Thyroid gland (tissue), 4 donors: ENCODE results near the gene HOMER2. TPM values are rescaled to one million over a fixed set of nuclear protein-coding genes. Genes with fewer than 3 reads are reported as not detected.
"Not testable (repeated sequence)": the region's sequence is repeated elsewhere in the genome, so short reads cannot be mapped to it uniquely, and the experiment has no call there.

ENCODE experiments used
- DNase-seq, 2 donors: peaks; one replicate each; pipeline ENCODE4 v3.0.0-alpha.2; 2019
- H3K27ac ChIP-seq, 3 donors: fragments of 200-600 bp; sonication (generic); 1 replicate in 2 of 3; 2 replicates in 1 of 3; pipeline ENCODE4 v1.5.1; 2016 to 2019; ENCODE audit warnings: mild to moderate bottlenecking in 1 of 3, moderate library complexity in 1 of 3
- H3K27me3 ChIP-seq: fragments of 200-600 bp; sonication (generic); one replicate; pipeline ENCODE4 v1.5.1; 2019
- H3K36me3 ChIP-seq, 2 donors: fragments of 200-600 bp; sonication (generic); one replicate each; pipeline ENCODE4 v1.5.1; 2016 to 2019
- H3K4me1 ChIP-seq, 2 donors: fragments of 200-600 bp; sonication (generic); one replicate each; pipeline ENCODE4 v1.5.1; 2017 to 2019
- H3K4me3 ChIP-seq, 3 donors: fragments of 200-600 bp; sonication (generic); replicated peaks in 1 of 3; 1 replicate in 2 of 3; 2 replicates in 1 of 3; pipeline ENCODE4 v1.5.1; 2016; ENCODE audit warnings: mild to moderate bottlenecking in 1 of 3
- H3K9me3 ChIP-seq: fragments of 200-600 bp; sonication (generic); one replicate; pipeline ENCODE4 v1.5.1; 2017
- CTCF ChIP-seq, 6 experiments: fragments of 200-600 bp in 3 of 6; fragments of 450-650 bp in 3 of 6; sonication (generic) in 3 of 6; IDR thresholded peaks; one replicate each; pipeline ENCODE4 v1.5.1; 2016 to 2019; ENCODE audit warnings: antibody characterized with exemption in 6 of 6, mild to moderate bottlenecking in 2 of 6, inconsistent platforms in 1 of 6, moderate library complexity in 1 of 6
- POLR2A ChIP-seq, 2 donors: fragments of 450-650 bp; IDR thresholded peaks; one replicate each; pipeline ENCODE4 v1.6.1; 2017; ENCODE audit warnings: antibody characterized with exemption in 2 of 2, mild to moderate bottlenecking in 2 of 2, moderate library complexity in 1 of 2
- WGBS, 2 donors: methylation state at CpG; one replicate each; pipeline ENCODE4 v1.1.5; 2017; 5-methylcytosine and 5-hydroxymethylcytosine counted together
- intact Hi-C: fragments of 100-400 bp; cut with DNase I; formaldehyde crosslinking; loops from one replicate; pipeline ENCODE4 v1.15.1; 2023
- total RNA-seq, 4 donors: library from RNA; depleted of rRNA; stranded (reverse); fragments of >200 nt; gene quantifications; one replicate each; pipeline ENCODE4 v1.2.3, GENCODE V29; 2016

Gene HOMER2
- total RNA-seq, 4 donors from 2014 or later: 89.1 to 211 (median 122) TPM

- Histone ChIP-seq H3K36me3 (peaks cover 81 to 87% of the 10 kb centered on the region in 2 donors), H3K4me1 (no peaks in the 10 kb centered on the region), H3K9me3 (no peaks in the 10 kb centered on the region), H3K4me3 (no peak overlapping the region), H3K27ac (no peak overlapping the region), H3K27me3 (no peaks in the 10 kb centered on the region)
- intact Hi-C loops: no loop called here
- DNase-seq: no peak
- 91 to 94% methylated on average over 18 of the region's 18 CpGs for WGBS, 2 donors
- TF ChIP-seq POLR2A (IDR thresholded peaks at IDR 0.05): no peak
- TF ChIP-seq CTCF (IDR thresholded peaks at IDR 0.05): no peak
Observed at GRCh38 chr15:82830427-82831173, 121.9 kb downstream of the HOMER2 start.

GRCh38 chr15:82829234-82829633 is 123.3 kb downstream of the HOMER2 start:
- no peaks in the 10 kb centered on the region for H3K9me3 ChIP-seq
- no peak overlapping the region for H3K27ac ChIP-seq
- H3K27me3 ChIP-seq: no peaks in the 10 kb centered on the region
- TF ChIP-seq CTCF (IDR thresholded peaks at IDR 0.05) (no peak), POLR2A (IDR thresholded peaks at IDR 0.05) (no peak)
- WGBS, 2 donors: 87 to 97% methylated on average over 4 of the region's 4 CpGs
- DNase-seq: no peak
- H3K36me3 ChIP-seq: peaks cover 81 to 85% of the 10 kb centered on the region in 2 donors
- no peak overlapping the region for H3K4me3 ChIP-seq
- no peaks in the 10 kb centered on the region for H3K4me1 ChIP-seq
- intact Hi-C loops: no loop called here

- no peak for DNase-seq
- TF ChIP-seq POLR2A (IDR thresholded peaks at IDR 0.05) (no peak), CTCF (IDR thresholded peaks at IDR 0.05) (no peak)
- no peak overlapping the region for H3K27ac ChIP-seq
- H3K9me3 ChIP-seq: no peaks in the 10 kb centered on the region
- H3K4me1 ChIP-seq: no peaks in the 10 kb centered on the region
- intact Hi-C loops: no loop called here
- H3K27me3 ChIP-seq: no peaks in the 10 kb centered on the region
- no peak overlapping the region for H3K4me3 ChIP-seq
- H3K36me3 ChIP-seq: peaks cover 79 to 83% of the 10 kb centered on the region in 2 donors
- 67 to 85% methylated on average over 1 of the region's 1 CpG for WGBS, 2 donors
Observed at GRCh38 chr15:82828075-82828474, 124.4 kb downstream of the HOMER2 start.

- no peaks in the 10 kb centered on the region for H3K9me3 ChIP-seq
- 86 to 91% methylated on average over 5 of the region's 5 CpGs for WGBS, 2 donors
- no peak overlapping the region for H3K4me3 ChIP-seq
- no peaks in the 10 kb centered on the region for H3K4me1 ChIP-seq
- no peaks in the 10 kb centered on the region for H3K27me3 ChIP-seq
- no peak for DNase-seq
- intact Hi-C loops: no loop called here
- no peak for TF ChIP-seq POLR2A (IDR thresholded peaks at IDR 0.05)
- TF ChIP-seq CTCF (IDR thresholded peaks at IDR 0.05): no peak
- peaks cover 61 to 62% of the 10 kb centered on the region in 2 donors for H3K36me3 ChIP-seq
- no peak overlapping the region for H3K27ac ChIP-seq
Observed at GRCh38 chr15:82823049-82823448, 129.5 kb downstream of the HOMER2 start.

- H3K4me3 ChIP-seq, H3K27me3 ChIP-seq, H3K4me1 ChIP-seq, H3K27ac ChIP-seq, DNase-seq, intact Hi-C loops, H3K9me3 ChIP-seq: not testable (repeated sequence)
- peaks cover 54 to 58% of the 10 kb centered on the region in 2 donors for H3K36me3 ChIP-seq
Observed at GRCh38 chr15:82821851-82822250, 130.7 kb downstream of the HOMER2 start.

GRCh38 chr15:82821396-82821795 is 131.1 kb downstream of the HOMER2 start:
- H3K27me3 ChIP-seq, H3K4me1 ChIP-seq, intact Hi-C loops, DNase-seq, H3K4me3 ChIP-seq, H3K9me3 ChIP-seq, H3K27ac ChIP-seq: not testable (repeated sequence)
- 85 to 89% methylated on average over 3 of the region's 3 CpGs for WGBS, 2 donors
- H3K36me3 ChIP-seq: peaks cover 49 to 59% of the 10 kb centered on the region in 2 donors
